Mucosa of descending colon (tissue), 3 donors: ENCODE data around the gene TMPRSS11B. TPM values are rescaled to one million over a fixed set of nuclear protein-coding genes. Genes with fewer than 3 reads are reported as not detected.
"Not testable (repeated sequence)": the region's sequence is repeated elsewhere in the genome, so short reads cannot be mapped to it uniquely, and the experiment has no call there.

Source experiments
- ATAC-seq: fragments of 200-7000 bp; cut with Tn5 transposase; one replicate; pipeline ENCODE4 v1.9.1; 2020; ENCODE audit warnings: mild to moderate bottlenecking, moderate library complexity
- DNase-seq, 3 donors: peaks; one replicate each; pipeline ENCODE4 v3.0.0-alpha.2; 2020
- H3K36me3 ChIP-seq: fragments of 200-600 bp; one replicate; pipeline ENCODE4 v1.8.0; 2021; ENCODE audit warnings: low read depth, mild to moderate bottlenecking
- H3K4me1 ChIP-seq: fragments of 200-600 bp; one replicate; pipeline ENCODE4 v1.8.0; 2021; ENCODE audit warnings: low read depth, mild to moderate bottlenecking
- H3K4me3 ChIP-seq: fragments of 200-600 bp; one replicate; pipeline ENCODE4 v1.8.0; 2021; ENCODE audit warnings: mild to moderate bottlenecking
- H3K9me3 ChIP-seq: fragments of 200-600 bp; one replicate; pipeline ENCODE4 v1.8.0; 2021; ENCODE audit warnings: mild to moderate bottlenecking
- CTCF ChIP-seq: fragments of 200-600 bp; IDR thresholded peaks from one replicate; pipeline ENCODE4 v1.8.0; 2022; ENCODE audit warnings: antibody characterized with exemption, mild to moderate bottlenecking
- intact Hi-C, 2 donors: fragments of 100-400 bp; cut with DNase I in 1 of 2; cut with micrococcal nuclease in 1 of 2; formaldehyde crosslinking; loops; one replicate each; pipeline versions ENCODE4 v1.11.0 to v1.11.1; 2022; cut with DNase I, micrococcal nuclease
- total RNA-seq, 3 donors: library from RNA; stranded (reverse); fragmentation: NEBNext Ultra II Directional in 2 of 3; extraction: Animal tissue kit (Norgen Biotek cat#: 25700) in 2 of 3; gene quantifications; one replicate each; pipeline versions ENCODE4 v1.2.1 to v1.2.4, GENCODE V29; 2021 to 2023
- donor health status: DM: no; HTN: no; CAD: no; lungs with moderate emphysema.
- donor health status: DM: no; HTN: no; CAD: no.
- donor health status: DM: no; HTN: yes; CAD: no.

TMPRSS11B gene
- total RNA-seq, 3 donors from 2014 or later = not detected

DNA sequence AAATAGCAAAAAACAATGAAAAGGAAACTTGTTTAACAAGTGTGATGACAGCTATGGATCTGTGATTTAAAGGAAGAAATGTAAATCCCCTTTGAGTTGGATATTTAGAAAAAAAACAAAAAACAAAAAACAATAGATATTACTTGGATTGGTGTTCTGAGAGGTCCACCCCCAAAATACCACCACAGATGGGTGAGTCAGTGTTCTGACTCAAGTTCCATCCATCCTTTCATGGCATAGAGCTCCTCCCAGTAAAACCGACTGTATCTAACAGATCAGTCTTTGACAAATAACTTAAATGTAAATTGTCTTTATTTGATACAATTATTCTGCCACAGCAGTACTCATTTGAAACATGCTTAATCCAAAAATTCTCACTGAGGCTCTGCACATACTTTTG, 27.4 kb downstream of the TMPRSS11B start:
- TF ChIP-seq CTCF = no peak
- Histone ChIP-seq H3K9me3 (no peaks in the 10 kb centered on the region), H3K4me3 (no peak overlapping the region), H3K4me1 (no peaks in the 10 kb centered on the region), H3K36me3 (no peaks in the 10 kb centered on the region)
- intact Hi-C loops = no loop called here
- DNase-seq (no peak), ATAC-seq (no peak)

DNA sequence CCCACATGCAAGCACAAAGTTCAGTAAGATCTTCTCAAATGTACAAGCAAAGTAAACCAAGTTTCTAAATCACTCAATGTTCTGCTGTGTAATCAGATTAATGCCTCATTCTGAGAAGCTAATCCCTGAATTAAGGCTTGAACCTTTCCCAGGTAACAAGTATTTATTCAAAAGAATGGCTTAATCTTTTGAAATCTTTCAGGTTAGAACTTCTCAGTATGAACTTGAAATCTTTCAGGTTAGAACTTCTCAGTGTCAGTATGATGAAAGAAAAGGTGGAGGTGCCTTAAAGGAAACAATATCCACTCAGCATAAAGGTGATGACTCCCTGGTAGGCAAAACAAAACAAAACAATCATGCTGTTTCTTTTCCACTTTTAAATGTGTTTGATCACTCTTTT, 29.0 kb downstream of the TMPRSS11B start:
- no peak for TF ChIP-seq CTCF
- no peak for ATAC-seq
- intact Hi-C loops = no loop called here
- Histone ChIP-seq H3K4me1 (no peaks in the 10 kb centered on the region), H3K4me3 (no peak overlapping the region), H3K9me3 (no peaks in the 10 kb centered on the region), H3K36me3 (no peaks in the 10 kb centered on the region)
- DNase-seq = no peak

DNA sequence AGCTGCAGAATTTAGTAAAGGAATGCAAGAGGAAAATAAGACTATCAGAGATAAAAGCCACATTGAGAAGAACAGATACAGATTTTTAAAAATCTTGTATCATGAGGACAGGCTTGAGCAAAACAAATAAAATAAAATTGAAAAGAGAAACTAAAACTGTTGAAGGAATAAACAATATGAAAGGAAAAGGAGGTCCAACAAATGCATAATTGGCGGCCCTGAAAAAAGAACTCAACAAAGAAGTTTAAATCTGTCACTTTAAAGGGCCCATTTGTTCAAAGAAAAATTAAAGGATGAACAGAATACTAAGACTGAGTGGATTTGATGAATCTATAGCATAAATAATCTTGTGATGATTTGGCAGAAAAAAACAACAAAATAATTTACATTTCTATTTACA, 36.5 kb downstream of the TMPRSS11B start:
- Histone ChIP-seq H3K9me3 (peaks cover 15% of the 10 kb centered on the region), H3K4me3 (no peak overlapping the region), H3K36me3 (no peaks in the 10 kb centered on the region), H3K4me1 (no peaks in the 10 kb centered on the region)
- no peak for TF ChIP-seq CTCF
- intact Hi-C loops = no loop called here
- DNase-seq (no peak), ATAC-seq (no peak)

- DNase-seq, H3K9me3 ChIP-seq, H3K4me1 ChIP-seq, intact Hi-C loops, H3K4me3 ChIP-seq, ATAC-seq, H3K36me3 ChIP-seq: not testable (repeated sequence)
Measured at GRCh38 chr4:68194305-68194704, 51.2 kb downstream of the TMPRSS11B start.

DNA sequence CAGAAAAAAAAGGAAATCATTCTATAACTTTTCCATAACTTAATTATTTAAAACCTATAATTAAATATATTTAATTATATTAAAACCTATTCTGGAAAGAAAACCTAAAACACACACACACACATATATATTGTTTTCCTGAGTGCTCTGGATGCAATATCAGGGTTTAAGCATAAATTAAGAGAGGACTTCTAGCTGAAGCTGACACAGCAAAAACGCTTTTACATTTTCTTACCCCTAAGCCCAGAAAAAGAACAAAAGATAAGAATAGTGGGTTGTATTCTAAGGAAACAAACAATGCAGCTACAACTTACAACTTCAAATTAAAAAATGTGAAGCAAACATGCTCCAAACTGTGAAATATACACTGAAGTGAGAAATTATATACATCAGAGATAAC, 52.3 kb downstream of the TMPRSS11B start:
- intact Hi-C loops = no loop called here
- ATAC-seq (no peak), DNase-seq (no peak)
- Histone ChIP-seq H3K9me3 (no peaks in the 10 kb centered on the region), H3K4me3 (no peak overlapping the region), H3K4me1 (no peaks in the 10 kb centered on the region), H3K36me3 (no peaks in the 10 kb centered on the region)
- no peak for TF ChIP-seq CTCF

DNA sequence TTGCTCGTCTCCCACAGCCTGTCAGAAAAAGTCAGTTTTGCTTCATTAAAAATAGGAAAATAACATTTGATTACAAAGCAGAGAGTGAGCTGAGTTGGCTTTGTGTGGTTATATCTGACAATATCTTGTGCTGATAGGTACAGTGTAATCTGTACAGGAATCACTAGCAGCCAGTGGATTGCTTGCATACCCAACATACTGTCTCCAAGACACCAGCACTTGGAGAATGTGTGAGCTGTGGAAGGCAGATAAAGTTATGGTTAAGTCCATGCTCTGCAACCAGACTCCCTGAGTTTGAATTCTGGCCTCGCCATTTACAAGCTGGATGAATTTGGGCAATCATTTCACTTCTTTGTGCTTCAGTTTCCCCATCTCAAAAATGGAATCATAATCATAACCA, 58.3 kb downstream of the TMPRSS11B start:
- no peaks in the 10 kb centered on the region for H3K4me1 ChIP-seq
- H3K4me3 ChIP-seq = no peak overlapping the region
- DNase-seq (no peak), ATAC-seq (no peak)
- no peaks in the 10 kb centered on the region for H3K9me3 ChIP-seq
- no peaks in the 10 kb centered on the region for H3K36me3 ChIP-seq
- intact Hi-C loops = no loop called here
- TF ChIP-seq CTCF = no peak
